Skeletal muscle satellite cell (primary cell): ENCODE measurements around the gene OSBPL8.
"Not testable (repeated sequence)": the region's sequence is repeated elsewhere in the genome, so short reads cannot be mapped to it uniquely, and the experiment has no call there.

Experiments
- H3K27me3 ChIP-seq: 2 replicates; pipeline ENCODE4 v1.7.0; 2013; ENCODE audit warnings: low read length; ENCODE audit not compliant: control insufficient read depth, insufficient read depth
- H3K36me3 ChIP-seq: 2 replicates; pipeline ENCODE4 v1.7.0; 2013; ENCODE audit warnings: mild to moderate bottlenecking, control low read depth, low read length; ENCODE audit not compliant: insufficient read depth
- H3K4me1 ChIP-seq: 2 replicates; pipeline ENCODE4 v1.7.0; 2013; ENCODE audit warnings: low read length; ENCODE audit not compliant: control insufficient read depth, insufficient read depth
- H3K4me2 ChIP-seq: 2 replicates; pipeline ENCODE4 v1.7.0; 2013; ENCODE audit warnings: mild to moderate bottlenecking, low read length
- H3K4me3 ChIP-seq: 2 replicates; pipeline ENCODE4 v1.7.0; 2013; ENCODE audit warnings: low read length
- H3K9ac ChIP-seq: 2 replicates; pipeline ENCODE4 v1.7.0; 2013; ENCODE audit warnings: mild to moderate bottlenecking, low read depth, low read length, moderate library complexity
- H3K9me3 ChIP-seq: replicated peaks from 2 replicates; pipeline ENCODE4 v1.7.0; 2013; ENCODE audit warnings: mild to moderate bottlenecking, control low read depth, low read length

The OSBPL8 gene

DNA sequence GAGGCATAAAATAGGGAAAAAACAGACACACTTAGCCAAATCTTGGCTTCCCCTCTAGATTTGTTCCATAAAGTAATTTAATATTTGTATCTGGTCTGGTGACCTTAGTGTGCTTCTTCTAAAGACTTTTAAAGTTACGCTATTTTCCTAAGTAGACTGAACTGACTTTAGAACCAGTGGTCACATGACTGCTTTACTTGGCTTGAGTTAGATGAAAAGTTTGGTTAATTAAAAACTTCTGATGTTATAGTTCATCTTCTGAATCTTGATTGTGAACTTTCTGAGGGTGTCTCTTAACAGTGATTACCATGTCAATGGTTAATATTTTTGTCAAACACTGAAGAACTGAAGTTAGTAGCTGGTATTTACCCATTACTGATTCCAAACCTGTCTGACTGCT is 214.0 kb downstream of the OSBPL8 start:
- Histone ChIP-seq H3K4me2 (no peak overlapping the region), H3K4me3 (no peak overlapping the region), H3K9ac (no peak overlapping the region), H3K27me3 (no peaks in the 10 kb centered on the region), H3K36me3 (no peaks in the 10 kb centered on the region), H3K9me3 (no peaks in the 10 kb centered on the region), H3K4me1 (peaks cover 25% of the 10 kb centered on the region)

GRCh38 chr12:76341436-76342030 is 218.0 kb downstream of the OSBPL8 start:
- Histone ChIP-seq H3K4me3 (no peak overlapping the region), H3K4me2 (no peak overlapping the region), H3K4me1 (peaks cover 33% of the 10 kb centered on the region), H3K9me3 (no peaks in the 10 kb centered on the region), H3K36me3 (no peaks in the 10 kb centered on the region), H3K9ac (no peak overlapping the region), H3K27me3 (no peaks in the 10 kb centered on the region)

GRCh38 chr12:76340680-76341435 is 218.7 kb downstream of the OSBPL8 start:
- H3K36me3 ChIP-seq: no peaks in the 10 kb centered on the region
- no peaks in the 10 kb centered on the region for H3K9me3 ChIP-seq
- H3K27me3 ChIP-seq: no peaks in the 10 kb centered on the region
- H3K4me2 ChIP-seq: no peak overlapping the region
- no peak overlapping the region for H3K9ac ChIP-seq
- peaks cover 32% of the 10 kb centered on the region for H3K4me1 ChIP-seq
- H3K4me3 ChIP-seq: no peak overlapping the region

GRCh38 chr12:76337583-76337982 is 222.0 kb downstream of the OSBPL8 start:
- Histone ChIP-seq H3K4me3 (no peak overlapping the region), H3K36me3 (no peaks in the 10 kb centered on the region)

GRCh38 chr12:76332606-76333005 is 227.0 kb downstream of the OSBPL8 start:
- Histone ChIP-seq H3K4me2 (no peak overlapping the region), H3K9me3 (peaks cover 7% of the 10 kb centered on the region), H3K4me1 (peaks cover 37% of the 10 kb centered on the region), H3K36me3 (no peaks in the 10 kb centered on the region), H3K27me3 (no peaks in the 10 kb centered on the region), H3K9ac (no peak overlapping the region), H3K4me3 (no peak overlapping the region)

More at GRCh38 chr12:76337583-76337982, 222.0 kb downstream of the OSBPL8 start:
- H3K4me2 ChIP-seq: peak overlapping the region; percentile 51
- H3K27me3 ChIP-seq: no peaks in the 10 kb centered on the region
- no peaks in the 10 kb centered on the region for H3K9me3 ChIP-seq
- peaks cover 34% of the 10 kb centered on the region for H3K4me1 ChIP-seq
- H3K9ac ChIP-seq: peak overlapping the region; percentile 23

DNA sequence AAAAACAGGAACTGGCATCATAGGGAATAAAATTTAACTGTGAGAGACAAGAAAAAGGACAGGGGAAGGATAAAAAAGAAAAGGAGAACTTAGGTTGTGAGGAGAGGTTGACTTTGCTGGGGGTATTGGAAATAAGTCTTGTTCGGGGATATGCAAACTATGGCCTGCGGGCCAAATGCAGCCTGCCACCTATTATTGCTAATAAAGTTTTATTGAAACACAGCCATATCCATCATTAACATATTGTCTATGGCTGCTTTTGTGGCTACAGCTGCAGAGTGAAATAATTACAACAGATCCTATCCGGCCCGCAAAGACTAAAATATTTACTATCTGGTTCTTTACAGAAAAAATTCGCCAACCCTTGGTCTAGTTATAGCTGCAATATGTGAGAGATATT is 230.0 kb downstream of the OSBPL8 start:
- Histone ChIP-seq H3K27me3 (no peaks in the 10 kb centered on the region), H3K4me1 (peaks cover 16% of the 10 kb centered on the region), H3K4me3 (no peak overlapping the region), H3K36me3 (no peaks in the 10 kb centered on the region), H3K9ac (peak overlapping the region; percentile 24), H3K4me2 (no peak overlapping the region), H3K9me3 (peaks cover 7% of the 10 kb centered on the region)

GRCh38 chr12:76329159-76329558 is 230.4 kb downstream of the OSBPL8 start:
- H3K4me2 ChIP-seq: peak overlapping the region; percentile 10
- H3K9ac ChIP-seq: peak overlapping the region; percentile 24

GRCh38 chr12:76319595-76320319 is 239.8 kb downstream of the OSBPL8 start:
- H3K4me1 ChIP-seq, H3K9ac ChIP-seq, H3K36me3 ChIP-seq, H3K27me3 ChIP-seq, H3K4me3 ChIP-seq, H3K4me2 ChIP-seq, H3K9me3 ChIP-seq: not testable (repeated sequence)

More at GRCh38 chr12:76329159-76329558, 230.4 kb downstream of the OSBPL8 start:
- Histone ChIP-seq H3K4me1 (peaks cover 16% of the 10 kb centered on the region), H3K4me3 (no peak overlapping the region), H3K27me3 (no peaks in the 10 kb centered on the region), H3K9me3 (peaks cover 7% of the 10 kb centered on the region), H3K36me3 (no peaks in the 10 kb centered on the region)

DNA sequence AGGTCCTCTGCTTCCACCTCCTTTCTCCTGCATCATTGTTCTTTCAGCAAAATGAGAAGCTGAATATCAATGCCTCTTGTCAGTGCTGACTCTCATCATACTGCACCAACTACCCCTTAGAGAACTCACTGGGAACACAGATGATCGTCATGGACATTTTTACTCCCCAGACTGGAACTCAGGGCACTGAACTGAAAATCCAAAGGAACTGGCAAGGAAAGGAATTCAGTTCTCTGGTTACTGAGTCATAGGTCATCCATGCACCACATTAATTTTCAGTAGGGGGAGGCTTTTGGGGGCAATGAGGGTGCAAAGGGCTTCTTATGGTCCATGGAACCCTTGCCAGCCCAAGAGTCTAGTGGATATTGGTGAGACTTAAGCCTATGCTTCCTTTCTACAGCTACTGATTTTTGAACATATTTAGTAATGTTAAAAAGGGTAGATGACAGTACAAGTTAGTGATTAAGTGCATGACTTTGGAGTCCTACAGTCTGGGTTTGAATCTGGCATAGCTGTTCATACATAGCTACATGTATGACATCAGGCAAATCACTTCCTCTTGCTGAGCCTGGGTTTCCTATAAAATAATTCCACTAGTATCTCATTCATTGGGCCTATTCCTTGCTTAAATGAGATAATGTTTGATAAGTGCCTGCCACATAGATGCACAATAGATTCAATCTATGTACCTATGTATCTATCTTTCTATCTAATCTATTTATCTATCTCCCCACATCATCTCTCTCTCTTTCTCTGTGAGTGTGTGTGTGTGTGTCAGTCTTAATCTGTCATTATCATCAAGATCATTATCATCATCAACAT is 240.6 kb downstream of the OSBPL8 start:
- Histone ChIP-seq H3K27me3 (no peaks in the 10 kb centered on the region), H3K4me1 (no peaks in the 10 kb centered on the region), H3K4me2 (no peak overlapping the region), H3K9ac (no peak overlapping the region), H3K9me3 (no peaks in the 10 kb centered on the region), H3K4me3 (no peak overlapping the region), H3K36me3 (no peaks in the 10 kb centered on the region)

- H3K36me3 ChIP-seq: no peaks in the 10 kb centered on the region
- H3K27me3 ChIP-seq: no peaks in the 10 kb centered on the region
- H3K4me1 ChIP-seq: no peaks in the 10 kb centered on the region
- no peaks in the 10 kb centered on the region for H3K9me3 ChIP-seq
- no peak overlapping the region for H3K9ac ChIP-seq
- H3K4me2 ChIP-seq: no peak overlapping the region
- no peak overlapping the region for H3K4me3 ChIP-seq
These were observed 241.6 kb downstream of the OSBPL8 start for GRCh38 chr12:76317976-76318375.

GRCh38 chr12:76316468-76316867 is 243.1 kb downstream of the OSBPL8 start:
- H3K27me3 ChIP-seq: no peaks in the 10 kb centered on the region
- peaks cover 6% of the 10 kb centered on the region for H3K4me1 ChIP-seq
- H3K9ac ChIP-seq: no peak overlapping the region
- no peaks in the 10 kb centered on the region for H3K9me3 ChIP-seq
- no peaks in the 10 kb centered on the region for H3K36me3 ChIP-seq
- no peak overlapping the region for H3K4me2 ChIP-seq
- H3K4me3 ChIP-seq: no peak overlapping the region
